Neural crest cell (in vitro differentiated cells): ENCODE measurements around the gene KCP. TPM values are rescaled to one million over a fixed set of nuclear protein-coding genes. Genes with fewer than 3 reads are reported as not detected.

ENCODE experiments used
- DNase-seq: peaks from one replicate; pipeline ENCODE4 v3.0.0; 2021; ENCODE audit warnings: low read depth, mixed read lengths, low spot score
- H3K27ac Mint-ChIP-seq: one replicate; pipeline ENCODE4 v1.8.0; 2021; ENCODE audit warnings: mild to moderate bottlenecking, mixed read lengths; ENCODE audit not compliant: unreplicated experiment
- H3K27me3 Mint-ChIP-seq: 2 replicates; pipeline ENCODE4 v1.8.0; 2021; ENCODE audit warnings: low read depth, mild to moderate bottlenecking, mixed read lengths
- H3K36me3 Mint-ChIP-seq: 2 replicates; pipeline ENCODE4 v1.8.0; 2021; ENCODE audit warnings: low read depth, mild to moderate bottlenecking, mixed read lengths
- H3K4me1 Mint-ChIP-seq: 2 replicates; pipeline ENCODE4 v1.8.0; 2021; ENCODE audit warnings: mixed read lengths
- H3K4me3 Mint-ChIP-seq: one replicate; pipeline ENCODE4 v1.8.0; 2021; ENCODE audit warnings: mild to moderate bottlenecking, mixed read lengths
- H3K9me3 Mint-ChIP-seq: 2 replicates; pipeline ENCODE4 v1.8.0; 2021; ENCODE audit warnings: mixed read lengths
- CTCF ChIP-seq: fragments of 200-600 bp; sonication (generic); conservative IDR thresholded peaks from 2 replicates; pipeline ENCODE4 v1.5.0; 2021; ENCODE audit warnings: antibody characterized with exemption, mild to moderate bottlenecking
- total RNA-seq: library from RNA; stranded (reverse); gene quantifications from 2 replicates; pipeline ENCODE4 v1.2.1, GENCODE V29; 2021

The KCP gene
- total RNA-seq, 1 donor from 2014 or later: 2.9 TPM

- peaks cover 18% of the 10 kb centered on the region for H3K4me1 Mint-ChIP-seq
- peak overlapping the region; percentile 58 for H3K4me3 Mint-ChIP-seq
- peaks cover 3% of the 10 kb centered on the region for H3K36me3 Mint-ChIP-seq
- no peak overlapping the region for H3K27ac Mint-ChIP-seq
- peaks cover 29% of the 10 kb centered on the region for H3K27me3 Mint-ChIP-seq
- DNase-seq: no peak
- TF ChIP-seq CTCF: no peak
- no peaks in the 10 kb centered on the region for H3K9me3 Mint-ChIP-seq
These were observed 41.8 kb downstream of the KCP start for GRCh38 chr7:128868624-128869137.

- Mint-ChIP-seq H3K4me3 (peak overlapping the region; percentile 58), H3K36me3 (peaks cover 4% of the 10 kb centered on the region), H3K9me3 (no peaks in the 10 kb centered on the region), H3K27me3 (peaks cover 29% of the 10 kb centered on the region), H3K27ac (no peak overlapping the region), H3K4me1 (peaks cover 21% of the 10 kb centered on the region)
- no peak for TF ChIP-seq CTCF
- no peak for DNase-seq
These were observed 42.5 kb downstream of the KCP start for GRCh38 chr7:128867842-128868623.

GRCh38 chr7:128867241-128867640 is 43.3 kb downstream of the KCP start:
- Mint-ChIP-seq H3K27ac (no peak overlapping the region), H3K36me3 (peaks cover 4% of the 10 kb centered on the region), H3K4me1 (peaks cover 28% of the 10 kb centered on the region), H3K27me3 (peaks cover 29% of the 10 kb centered on the region), H3K4me3 (peak overlapping the region; percentile 50), H3K9me3 (no peaks in the 10 kb centered on the region)
- TF ChIP-seq CTCF: no peak
- no peak for DNase-seq

- Mint-ChIP-seq H3K4me1 (peaks cover 30% of the 10 kb centered on the region), H3K36me3 (peaks cover 4% of the 10 kb centered on the region), H3K9me3 (no peaks in the 10 kb centered on the region), H3K27me3 (peaks cover 29% of the 10 kb centered on the region), H3K4me3 (peak overlapping the region; percentile 81), H3K27ac (no peak overlapping the region)
- TF ChIP-seq CTCF: no peak
- DNase-seq: no peak
These were observed 44.3 kb downstream of the KCP start for GRCh38 chr7:128865996-128866877.

- no peak for DNase-seq
- Mint-ChIP-seq H3K4me3 (peak overlapping the region; percentile 81), H3K9me3 (no peaks in the 10 kb centered on the region), H3K36me3 (peaks cover 4% of the 10 kb centered on the region), H3K4me1 (peaks cover 29% of the 10 kb centered on the region), H3K27ac (no peak overlapping the region), H3K27me3 (peaks cover 25% of the 10 kb centered on the region)
- no peak for TF ChIP-seq CTCF
These were observed 45.2 kb downstream of the KCP start for GRCh38 chr7:128865303-128865702.
